H9 (cell line): ENCODE results near the gene CLCN6. TPM values are rescaled to one million over a fixed set of nuclear protein-coding genes. Genes with fewer than 3 reads are reported as not detected.

Source experiments
- DNase-seq: peaks from one replicate; pipeline ENCODE4 v3.0.0-alpha.2; 2017
- H2AFZ ChIP-seq: one replicate; pipeline ENCODE4 v1.6.1; 2013; ENCODE audit warnings: mild to moderate bottlenecking, low read length, control low read depth, moderate library complexity
- H2AK5ac ChIP-seq: 2 replicates; pipeline ENCODE4 v1.6.1; 2013; ENCODE audit warnings: low read length, control low read depth, mixed read lengths; ENCODE audit not compliant: insufficient read length
- H2BK120ac ChIP-seq: one replicate; pipeline ENCODE4 v1.6.1; 2013; ENCODE audit warnings: low read depth, mild to moderate bottlenecking, low read length, control low read depth, inconsistent platforms; ENCODE audit not compliant: poor library complexity, severe bottlenecking
- H2BK12ac ChIP-seq: 2 replicates; pipeline ENCODE4 v1.6.1; 2013; ENCODE audit warnings: low read length, control low read depth, mixed read lengths, low read depth; ENCODE audit not compliant: insufficient read length
- H2BK15ac ChIP-seq: 2 replicates; pipeline ENCODE4 v1.6.1; 2013; ENCODE audit warnings: low read depth, low read length, control low read depth
- H2BK20ac ChIP-seq: one replicate; pipeline ENCODE4 v1.6.1; 2013; ENCODE audit warnings: low read depth, mild to moderate bottlenecking, low read length, control low read depth, inconsistent platforms; ENCODE audit not compliant: poor library complexity, severe bottlenecking
- H2BK5ac ChIP-seq: 2 replicates; pipeline ENCODE4 v1.6.1; 2013; ENCODE audit warnings: low read length, control low read depth, mixed read lengths; ENCODE audit not compliant: insufficient read length
- H3K14ac ChIP-seq: 2 replicates; pipeline ENCODE4 v1.6.1; 2013; ENCODE audit warnings: low read length, control low read depth; ENCODE audit not compliant: insufficient read depth
- H3K18ac ChIP-seq: 2 replicates; pipeline ENCODE4 v1.6.1; 2013; ENCODE audit warnings: low read depth, mild to moderate bottlenecking, mixed read lengths, low read length, control low read depth; ENCODE audit not compliant: insufficient read length
- H3K23ac ChIP-seq: 2 replicates; pipeline ENCODE4 v1.6.1; 2013; ENCODE audit warnings: low read length, control low read depth, mixed read lengths, low read depth; ENCODE audit not compliant: insufficient read length
- H3K23me2 ChIP-seq: 2 replicates; pipeline ENCODE4 v1.6.1; 2013; ENCODE audit warnings: low read depth, mild to moderate bottlenecking, mixed read lengths, low read length, control low read depth; ENCODE audit not compliant: insufficient read length, poor library complexity, severe bottlenecking
- H3K27ac ChIP-seq: 2 replicates; pipeline ENCODE4 v1.5.1; 2013; ENCODE audit warnings: low read length, control low read depth, mixed read lengths, low read depth; ENCODE audit not compliant: insufficient read length
- H3K27me3 ChIP-seq: 2 replicates; pipeline ENCODE4 v1.6.1; 2013; ENCODE audit warnings: low read length, control low read depth, inconsistent platforms; ENCODE audit not compliant: insufficient read depth
- H3K4ac ChIP-seq: 2 replicates; pipeline ENCODE4 v1.6.1; 2013; ENCODE audit warnings: low read depth, mild to moderate bottlenecking, control low read depth, inconsistent platforms, low read length, moderate library complexity
- H3K4me1 ChIP-seq: 2 replicates; pipeline ENCODE4 v1.6.1; 2013; ENCODE audit warnings: low read length, control low read depth, inconsistent platforms; ENCODE audit not compliant: insufficient read depth
- H3K4me2 ChIP-seq: 2 replicates; pipeline ENCODE4 v1.6.1; 2013; ENCODE audit warnings: low read length, control low read depth, mixed read lengths; ENCODE audit not compliant: insufficient read length, insufficient read depth
- H3K56ac ChIP-seq: 2 replicates; pipeline ENCODE4 v1.6.1; 2013; ENCODE audit warnings: low read depth, mild to moderate bottlenecking, mixed read lengths, low read length, control low read depth; ENCODE audit not compliant: insufficient read length
- H3K79me1 ChIP-seq: 2 replicates; pipeline ENCODE4 v1.6.1; 2013; ENCODE audit warnings: low read depth, mild to moderate bottlenecking, moderate library complexity, low read length, control low read depth, inconsistent platforms; ENCODE audit not compliant: insufficient read depth, poor library complexity, severe bottlenecking
- H3K79me2 ChIP-seq: 2 replicates; pipeline ENCODE4 v1.6.1; 2013; ENCODE audit warnings: low read length, control low read depth, inconsistent platforms; ENCODE audit not compliant: insufficient read depth
- H3K9ac ChIP-seq: 2 replicates; pipeline ENCODE4 v1.6.1; 2013; ENCODE audit warnings: low read length, control low read depth, mixed read lengths; ENCODE audit not compliant: insufficient read length; ENCODE audit errors: extremely low read depth
- H3K9me3 ChIP-seq: one replicate; pipeline ENCODE4 v1.6.1; 2013; ENCODE audit warnings: low read depth, low read length, inconsistent platforms; ENCODE audit not compliant: control insufficient read depth
- H3T11ph ChIP-seq: one replicate; pipeline ENCODE4 v1.6.1; 2013; ENCODE audit warnings: mild to moderate bottlenecking, low read length, control low read depth, inconsistent platforms
- H4K20me1 ChIP-seq: one replicate; pipeline ENCODE4 v1.6.1; 2013; ENCODE audit not compliant: control insufficient read depth, insufficient read length, insufficient read depth
- H4K5ac ChIP-seq: 2 replicates; pipeline ENCODE4 v1.6.1; 2013; ENCODE audit warnings: low read depth, mild to moderate bottlenecking, mixed read lengths, low read length, control low read depth; ENCODE audit not compliant: insufficient read length
- H4K8ac ChIP-seq: replicated peaks from 2 replicates; pipeline ENCODE4 v1.6.1; 2013; ENCODE audit warnings: low read length, control low read depth, mixed read lengths, low read depth; ENCODE audit not compliant: insufficient read length
- H4K91ac ChIP-seq: 2 replicates; pipeline ENCODE4 v1.6.1; 2013; ENCODE audit warnings: low read depth, mild to moderate bottlenecking, moderate library complexity, mixed read lengths, low read length, control low read depth; ENCODE audit not compliant: insufficient read length
- H3K27ac Mint-ChIP-seq, 3 experiments: 2 replicates in 2 of 3; 3 replicates in 1 of 3; pipeline ENCODE4 v1.8.0; 2020 to 2021; ENCODE audit warnings: mixed read lengths in 3 of 3, mild to moderate bottlenecking in 1 of 3, moderate library complexity in 1 of 3
- H3K27me3 Mint-ChIP-seq: 2 replicates; pipeline ENCODE4 v1.8.0; 2021; ENCODE audit warnings: low read depth, mild to moderate bottlenecking, moderate library complexity, mixed read lengths
- H3K36me3 Mint-ChIP-seq, 3 experiments: 2 replicates in 2 of 3; 3 replicates in 1 of 3; pipeline ENCODE4 v1.8.0; 2020 to 2021; ENCODE audit warnings: low read depth in 3 of 3, mixed read lengths in 3 of 3; ENCODE audit not compliant: insufficient read depth in 1 of 3
- H3K4me1 Mint-ChIP-seq, 2 experiments: 2 replicates each; pipeline ENCODE4 v1.8.0; 2020; ENCODE audit warnings: mixed read lengths in 2 of 2
- H3K4me3 Mint-ChIP-seq, 2 experiments: 2 replicates in 1 of 2; 3 replicates in 1 of 2; pipeline ENCODE4 v1.8.0; 2020 to 2021; ENCODE audit warnings: mild to moderate bottlenecking in 2 of 2, mixed read lengths in 2 of 2, moderate library complexity in 1 of 2
- H3K9me3 Mint-ChIP-seq, 2 experiments: 2 replicates in 1 of 2; 3 replicates in 1 of 2; pipeline ENCODE4 v1.8.0; 2020; ENCODE audit warnings: mild to moderate bottlenecking in 2 of 2, mixed read lengths in 2 of 2, moderate library complexity in 1 of 2
- WGBS: extraction: QIAGEN DNeasy Blood & Tissue Kit; methylation state at CpG from one replicate; pipeline ENCODE4 v1.1.7; 2013; ENCODE audit warnings: missing lambda C conversion rate, low lambda C conversion rate, mixed read lengths; ENCODE audit not compliant: insufficient read length; ENCODE audit errors: extremely low coverage; 5-methylcytosine and 5-hydroxymethylcytosine counted together
- total RNA-seq: library from RNA; stranded (reverse); gene quantifications from 2 replicates; pipeline ENCODE4 v1.2.1, GENCODE V29; 2021
- TF ChIP-seq, protein P1 (sequence below): fragments of 200-600 bp; sonication (generic); conservative IDR thresholded peaks from 3 replicates; pipeline ENCODE4 v1.8.0; 2021; ENCODE audit warnings: antibody characterized with exemption, mild to moderate bottlenecking

The CLCN6 gene
- total RNA-seq, 1 experiment from 2014 or later: 20.5 TPM

DNA sequence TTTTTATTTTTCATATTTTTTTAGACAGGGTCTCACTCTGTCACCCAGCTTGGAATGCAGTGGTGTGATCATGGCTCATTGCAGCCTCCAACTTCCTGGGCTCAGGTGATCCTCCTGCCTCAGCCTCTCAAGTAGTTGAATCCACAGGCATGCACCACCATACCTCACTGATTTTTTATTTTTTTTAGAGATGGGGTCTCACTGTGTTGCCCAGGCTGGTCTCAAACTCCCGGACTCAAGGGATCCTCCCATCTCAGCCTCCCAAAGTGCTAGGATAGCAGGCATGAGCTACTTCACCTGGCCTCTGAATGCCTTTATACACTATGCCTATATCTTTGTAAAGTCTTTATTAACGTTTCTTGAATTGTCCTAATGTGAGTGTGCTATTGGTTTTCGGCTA, 63.1 kb downstream of the CLCN6 start:
- Histone ChIP-seq H2BK120ac (no peak overlapping the region), H3K18ac (no peak overlapping the region), H3K4me2 (no peak overlapping the region), H4K20me1 (no peaks in the 10 kb centered on the region), H3K23me2 (no peaks in the 10 kb centered on the region), H2BK5ac (no peak overlapping the region), H3T11ph (no peak overlapping the region), H3K23ac (no peak overlapping the region), H3K4me1 (no peaks in the 10 kb centered on the region), H2BK20ac (no peak overlapping the region), H3K9me3 (no peaks in the 10 kb centered on the region), H4K91ac (no peak overlapping the region), H3K79me1 (no peaks in the 10 kb centered on the region), H3K4ac (no peak overlapping the region), H2BK12ac (no peak overlapping the region), H3K56ac (no peak overlapping the region), H3K27me3 (no peaks in the 10 kb centered on the region), H3K9ac (no peak overlapping the region), H2AFZ (no peak overlapping the region), H3K27ac (no peak overlapping the region), H3K79me2 (no peaks in the 10 kb centered on the region), H4K8ac (no peak overlapping the region), H2AK5ac (no peak overlapping the region), H4K5ac (no peak overlapping the region), H3K14ac (no peak overlapping the region), H2BK15ac (no peak overlapping the region)
- Mint-ChIP-seq H3K36me3 (no peaks in the 10 kb centered on the region; a peak in 1 of 7 replicates), H3K9me3 (no peaks in the 10 kb centered on the region), H3K27ac (no peak overlapping the region), H3K4me3 (no peak overlapping the region), H3K4me1 (no peaks in the 10 kb centered on the region), H3K27me3 (no peaks in the 10 kb centered on the region)
- TF ChIP-seq, protein P1, sequence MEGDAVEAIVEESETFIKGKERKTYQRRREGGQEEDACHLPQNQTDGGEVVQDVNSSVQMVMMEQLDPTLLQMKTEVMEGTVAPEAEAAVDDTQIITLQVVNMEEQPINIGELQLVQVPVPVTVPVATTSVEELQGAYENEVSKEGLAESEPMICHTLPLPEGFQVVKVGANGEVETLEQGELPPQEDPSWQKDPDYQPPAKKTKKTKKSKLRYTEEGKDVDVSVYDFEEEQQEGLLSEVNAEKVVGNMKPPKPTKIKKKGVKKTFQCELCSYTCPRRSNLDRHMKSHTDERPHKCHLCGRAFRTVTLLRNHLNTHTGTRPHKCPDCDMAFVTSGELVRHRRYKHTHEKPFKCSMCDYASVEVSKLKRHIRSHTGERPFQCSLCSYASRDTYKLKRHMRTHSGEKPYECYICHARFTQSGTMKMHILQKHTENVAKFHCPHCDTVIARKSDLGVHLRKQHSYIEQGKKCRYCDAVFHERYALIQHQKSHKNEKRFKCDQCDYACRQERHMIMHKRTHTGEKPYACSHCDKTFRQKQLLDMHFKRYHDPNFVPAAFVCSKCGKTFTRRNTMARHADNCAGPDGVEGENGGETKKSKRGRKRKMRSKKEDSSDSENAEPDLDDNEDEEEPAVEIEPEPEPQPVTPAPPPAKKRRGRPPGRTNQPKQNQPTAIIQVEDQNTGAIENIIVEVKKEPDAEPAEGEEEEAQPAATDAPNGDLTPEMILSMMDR: no peak
- WGBS: no CpG with 5 or more reads among the region's 3 CpGs
- no peak for DNase-seq
